HG03064 (cell line): ENCODE measurements around the gene SPPL2B.

ENCODE experiments used
- ATAC-seq: cut with Tn5 transposase; IDR thresholded peaks from one replicate; pipeline ENCODE4 v1.9.1; 2021; ENCODE audit warnings: low read depth; ENCODE audit not compliant: unreplicated experiment

The SPPL2B gene

GRCh38 chr19:2296141-2296540, 32.3 kb upstream of the SPPL2B start:
- ATAC-seq, result no peak

- ATAC-seq, result no peak
Measured at GRCh38 chr19:2300533-2300932, 28.0 kb upstream of the SPPL2B start.

- ATAC-seq, result no peak
Measured at GRCh38 chr19:2302319-2303210, 25.9 kb upstream of the SPPL2B start.

- ATAC-seq, result no peak
Measured at GRCh38 chr19:2303211-2303798, 25.2 kb upstream of the SPPL2B start.

GRCh38 chr19:2305452-2306280, 22.8 kb upstream of the SPPL2B start:
- ATAC-seq, result no peak

DNA sequence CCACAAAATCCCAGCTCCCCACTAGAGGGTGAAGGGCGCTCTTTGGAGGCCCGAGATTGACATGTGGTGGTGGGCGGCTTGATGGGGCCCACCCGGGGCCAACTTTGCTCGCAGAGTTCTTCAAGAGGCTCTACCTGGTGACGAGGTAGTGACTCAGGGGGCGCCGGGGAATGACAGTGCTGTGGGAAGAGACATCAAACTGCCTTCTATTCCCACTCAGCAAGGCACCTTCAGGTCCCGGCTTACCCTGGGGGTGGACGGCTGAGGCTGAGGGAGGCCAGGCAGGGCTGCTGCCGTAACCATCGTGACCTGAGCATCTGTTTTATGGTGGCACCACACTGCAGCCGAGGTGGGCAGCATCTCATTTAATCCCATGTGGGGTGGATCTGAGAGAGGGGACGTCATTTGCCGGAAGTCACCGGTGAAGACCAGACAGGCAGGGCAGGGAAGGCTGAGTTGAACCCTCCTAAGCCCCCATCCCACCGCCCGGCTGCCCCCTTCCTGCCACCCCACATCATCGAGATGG, 22.1 kb upstream of the SPPL2B start:
- ATAC-seq, result no peak

DNA sequence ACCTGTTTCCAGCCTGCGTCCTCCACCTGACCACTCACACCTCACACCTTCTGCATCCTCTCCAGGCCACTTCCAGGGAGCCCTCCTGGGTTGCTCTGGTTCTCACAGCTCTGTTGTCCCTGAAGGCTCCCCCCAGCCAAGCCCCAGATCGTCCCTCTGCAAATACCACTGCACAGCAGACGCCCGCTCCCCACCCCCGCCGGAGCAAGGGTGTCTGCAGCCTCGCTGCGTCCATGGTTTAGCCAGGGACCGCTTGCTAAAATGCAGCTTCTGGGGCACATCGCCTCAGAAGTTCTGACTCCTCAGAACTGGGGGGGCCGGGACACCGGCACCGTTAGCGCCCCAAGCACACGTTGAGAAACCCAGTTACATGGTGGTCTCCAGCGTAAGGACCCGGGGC, 21.5 kb upstream of the SPPL2B start:
- no peak for ATAC-seq

- ATAC-seq, result no peak
Measured at GRCh38 chr19:2307518-2308012, 20.9 kb upstream of the SPPL2B start.

DNA sequence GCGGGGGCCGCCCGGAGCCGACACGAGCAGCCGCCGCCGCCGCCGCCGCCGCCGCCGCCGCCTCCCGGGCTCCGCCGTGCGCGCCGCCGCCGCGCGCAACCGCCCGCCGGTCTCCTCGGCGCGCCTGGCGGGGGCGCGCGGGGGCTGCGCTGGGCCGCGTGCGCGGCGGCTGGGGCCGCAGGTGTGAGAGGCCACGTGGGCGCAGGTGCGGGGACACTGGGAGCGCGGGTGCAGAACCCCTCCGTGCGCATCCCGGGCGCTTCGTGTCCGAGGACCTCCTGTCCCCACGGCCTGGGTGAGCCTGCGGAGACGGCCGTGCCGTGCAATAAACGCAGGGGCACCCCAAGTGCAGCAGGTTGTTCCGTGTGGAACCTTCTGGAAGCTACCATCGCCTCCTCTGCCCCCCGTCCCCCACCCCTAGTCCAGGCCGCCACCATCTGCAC, 20.3 kb upstream of the SPPL2B start, which contains the start of gene LINGO3:
TSS of gene LINGO3 (minus strand) at position 41 of the 443 bp plus-strand sequence. CDS start 16,378 bp downstream, outside the sequence.
- no peak for ATAC-seq

- no peak for ATAC-seq
Measured at GRCh38 chr19:2309734-2310362, 18.6 kb upstream of the SPPL2B start.

GRCh38 chr19:2311093-2311492, 17.4 kb upstream of the SPPL2B start:
- ATAC-seq, result no peak

GRCh38 chr19:2312820-2313501, 15.5 kb upstream of the SPPL2B start:
- ATAC-seq, result no peak

GRCh38 chr19:2315121-2315817, 13.2 kb upstream of the SPPL2B start:
- no peak for ATAC-seq

- ATAC-seq, result no peak
Measured at GRCh38 chr19:2315818-2316353, 12.6 kb upstream of the SPPL2B start.

- no peak for ATAC-seq
Measured at GRCh38 chr19:2317300-2317699, 11.2 kb upstream of the SPPL2B start.

DNA sequence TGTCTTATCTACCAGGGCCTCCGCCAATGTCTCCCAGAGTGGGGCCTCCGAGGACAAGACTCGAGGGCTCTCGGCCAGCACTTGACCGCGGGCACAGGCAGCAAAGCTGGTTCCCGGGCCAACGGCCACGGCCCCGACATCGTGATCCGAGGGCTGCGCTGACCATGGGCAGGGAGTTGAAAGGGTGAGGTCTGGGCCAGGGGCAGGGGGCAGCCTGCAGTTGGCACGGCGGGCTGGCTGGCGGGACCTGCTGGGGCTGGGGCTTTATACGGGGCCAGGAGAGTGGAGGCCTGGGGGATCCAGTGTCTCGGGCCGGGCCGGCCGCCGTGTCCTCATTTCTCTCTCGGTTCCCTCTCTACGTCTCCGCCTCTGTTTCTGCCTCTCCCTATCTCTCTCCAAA, 10.7 kb upstream of the SPPL2B start:
- no peak for ATAC-seq

- no peak for ATAC-seq
Measured at GRCh38 chr19:2318923-2319322, 9.6 kb upstream of the SPPL2B start.

DNA sequence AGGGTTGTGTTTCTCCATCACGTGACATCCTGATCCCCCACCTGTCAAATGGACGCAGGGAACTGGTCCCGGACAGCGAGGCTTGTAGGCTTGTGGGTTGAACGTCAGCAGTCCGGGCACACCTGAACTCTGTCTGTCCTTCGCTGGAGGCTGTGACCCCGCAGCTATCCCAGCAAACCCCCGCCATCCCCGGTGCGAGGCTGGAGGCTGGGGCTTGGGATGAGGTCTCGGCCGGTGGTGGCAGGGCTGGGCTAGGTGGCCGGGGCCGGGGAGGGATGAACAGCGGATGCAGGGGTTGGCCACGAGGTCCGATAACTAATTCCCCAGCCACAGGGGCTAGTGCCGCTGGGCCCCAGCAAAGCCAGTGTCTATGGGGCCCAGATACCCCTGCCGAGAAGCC, 8.9 kb upstream of the SPPL2B start:
- no peak for ATAC-seq

DNA sequence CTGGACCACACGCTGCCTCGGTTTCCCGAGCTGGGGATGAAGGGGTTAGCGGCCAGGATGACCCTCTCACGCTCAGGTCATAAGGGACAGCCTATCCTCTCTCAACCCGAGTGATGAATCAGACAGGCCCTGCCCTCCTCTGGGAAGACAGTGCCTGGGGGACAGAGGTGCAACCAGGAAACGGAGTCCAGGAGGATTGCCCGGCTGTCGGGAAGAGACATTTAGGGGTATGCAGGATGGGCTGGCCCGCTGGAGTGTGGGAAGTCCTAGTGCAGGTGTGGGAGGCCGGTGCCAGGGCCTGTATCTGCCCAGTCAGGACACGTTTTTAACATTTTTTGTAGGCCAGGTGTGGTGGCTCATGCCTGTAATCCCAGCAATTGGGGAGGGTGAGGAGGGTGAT, 8.4 kb upstream of the SPPL2B start:
- no peak for ATAC-seq
